GM21576 (cell line): Measurements from ENCODE around the gene LRP5.
"Not testable (repeated sequence)": the region's sequence is repeated elsewhere in the genome, so short reads cannot be mapped to it uniquely, and the experiment has no call there.

ENCODE experiments used
- ATAC-seq: cut with Tn5 transposase; IDR thresholded peaks from one replicate; pipeline ENCODE4 v1.9.1; 2021; ENCODE audit warnings: mild to moderate bottlenecking, moderate library complexity; ENCODE audit not compliant: unreplicated experiment

Gene LRP5

GRCh38 chr11:68386331-68386978, 74.1 kb downstream of the LRP5 start:
- ATAC-seq = no peak

- no peak for ATAC-seq
Observed at GRCh38 chr11:68387840-68388239, 75.4 kb downstream of the LRP5 start.

- ATAC-seq = no peak
Observed at GRCh38 chr11:68388595-68389198, 76.3 kb downstream of the LRP5 start.

- ATAC-seq = no peak
Observed at GRCh38 chr11:68390315-68390714, 77.9 kb downstream of the LRP5 start.

GRCh38 chr11:68392822-68393221, 80.4 kb downstream of the LRP5 start:
- no peak for ATAC-seq

GRCh38 chr11:68396516-68396915, 84.1 kb downstream of the LRP5 start:
- no peak for ATAC-seq

GRCh38 chr11:68397256-68397655, 84.9 kb downstream of the LRP5 start:
- no peak for ATAC-seq

- no peak for ATAC-seq
Observed at GRCh38 chr11:68398995-68399851, 86.8 kb downstream of the LRP5 start.

GRCh38 chr11:68399916-68400315, 87.5 kb downstream of the LRP5 start:
- ATAC-seq = no peak

- not testable (repeated sequence) for ATAC-seq
Observed at GRCh38 chr11:68400584-68400983, 88.2 kb downstream of the LRP5 start.

- ATAC-seq = no peak
Observed at GRCh38 chr11:68401856-68402255, 89.5 kb downstream of the LRP5 start.

GRCh38 chr11:68402355-68403031, 90.1 kb downstream of the LRP5 start:
- no peak for ATAC-seq

GRCh38 chr11:68403424-68403823, 91.0 kb downstream of the LRP5 start:
- no peak for ATAC-seq

GRCh38 chr11:68403831-68404230, 91.4 kb downstream of the LRP5 start:
- no peak for ATAC-seq

- no peak for ATAC-seq
Observed at GRCh38 chr11:68406324-68407313, 94.2 kb downstream of the LRP5 start.

- no peak for ATAC-seq
Observed at GRCh38 chr11:68408512-68408911, 96.1 kb downstream of the LRP5 start.

GRCh38 chr11:68409748-68410344, 97.5 kb downstream of the LRP5 start:
- no peak for ATAC-seq

GRCh38 chr11:68411501-68411991, 99.2 kb downstream of the LRP5 start:
- ATAC-seq = no peak

- ATAC-seq = no peak
Observed at GRCh38 chr11:68412593-68413475, 100.4 kb downstream of the LRP5 start.
